ENCODE data around the gene RSPH9. TPM values are rescaled to one million over a fixed set of nuclear protein-coding genes. Genes with fewer than 3 reads are reported as not detected.

Gene RSPH9
- total and polyA plus RNA-seq, 2 donors (not counting 3 experiments of a cell fraction or from before 2014, with no cell fraction given), result 0.18 to 0.27 TPM

- dilution Hi-C loops (cut with MboI; ENCODE audit: extremely low pct_ligation_motif_present, low sequenced_read_pairs) (no loop called here), intact Hi-C loops (cut with micrococcal nuclease) (loop anchor here (5.0 kb wide), 1 partner anchor 172 kb away; no protein-coding TSS in a partner anchor)
- H3K4me3 ChIP-seq (replicated peaks in 1 of 3; ENCODE audit: insufficient read depth in 1 of 3, low read depth in 1 of 3, low read length in 3 of 3), result no peak overlapping the region
- H3K4me1 ChIP-seq (ENCODE audit: control insufficient read depth, extremely low read depth, insufficient read depth, low read length), result peaks cover 5% of the 10 kb centered on the region
- no peak overlapping the region for H2AFZ ChIP-seq (ENCODE audit: low read depth, low read length)
- no peaks in the 10 kb centered on the region for H4K20me1 ChIP-seq (replicated peaks; ENCODE audit: control insufficient read depth, extremely low read depth, insufficient read depth, low read length)
- H3K79me2 ChIP-seq (ENCODE audit: control insufficient read depth, insufficient read depth, low read length), result no peaks in the 10 kb centered on the region
- FAIRE-seq (no peak), DNase-seq (ENCODE audit: low read depth, low spot score) (no peak)
- H3K27ac ChIP-seq (ENCODE audit: insufficient read depth, low read depth, low read length), result no peak overlapping the region
- no peaks in the 10 kb centered on the region for H3K27me3 ChIP-seq (ENCODE audit: control insufficient read depth in 2 of 2, insufficient read depth in 2 of 2, low read length in 2 of 2)
- no peaks in the 10 kb centered on the region for H3K9me3 ChIP-seq (replicated peaks; ENCODE audit: control insufficient read depth, insufficient read depth, low read length)
- H3K4me2 ChIP-seq (ENCODE audit: insufficient read depth, low read length), result no peak overlapping the region
- H3K36me3 ChIP-seq (ENCODE audit: control insufficient read depth in 2 of 2, extremely low read depth in 1 of 2, insufficient read depth in 2 of 2, low read length in 2 of 2), result no peaks in the 10 kb centered on the region
- CTCF ChIA-PET, result interaction anchor here (1.2 to 7.1 kb wide), 14 partner anchors 15 to 414 kb away, joined by 3 to 177 read pairs (median 24); partner anchors contain the start of genes GTPBP2 and VEGFA
- BruUV-seq (replicated peaks), result no TSS peak
- POLR2A ChIA-PET, result no interaction called here
- TF ChIP-seq MYC (IDR thresholded peaks at IDR 0.05; ENCODE audit: low read depth, low read length) (no peak), EZH2 (IDR thresholded peaks at IDR 0.05; ENCODE audit: borderline replicate concordance, low read depth, low read length, severe bottlenecking) (no peak), POLR2A (IDR thresholded peaks at IDR 0.05; ENCODE audit: low read depth, low read length) (no peak), POLR2AphosphoS5 (IDR thresholded peaks at IDR 0.05; ENCODE audit: insufficient read depth, low read depth, low read length) (no peak), GATA2 (IDR thresholded peaks at IDR 0.05; ENCODE audit: insufficient read depth, insufficient read length, low read depth, low read length) (no peak), MAX (IDR thresholded peaks at IDR 0.05; ENCODE audit: insufficient read depth, insufficient read length) (no peak), FOS (IDR thresholded peaks at IDR 0.05; ENCODE audit: borderline replicate concordance, insufficient read depth, low read length) (no peak), CTCF (IDR thresholded peaks at IDR 0.05; ENCODE audit: extremely low read depth in 1 of 2, insufficient read depth in 1 of 2, low read depth in 1 of 2, low read length in 2 of 2) (no peak), JUN (IDR thresholded peaks at IDR 0.05; ENCODE audit: borderline replicate concordance, insufficient read depth, insufficient read length, low read depth) (no peak)
- H3K9ac ChIP-seq (replicated peaks; ENCODE audit: extremely low read depth, insufficient read depth, low read length), result no peak overlapping the region
- H3K9me1 ChIP-seq (replicated peaks; ENCODE audit: control insufficient read depth, extremely low read depth, insufficient read depth, low read length), result no peaks in the 10 kb centered on the region
These were observed 20.5 kb downstream of the RSPH9 start for GRCh38 chr6:43665376-43665775.

Measured in endothelial cell of umbilical vein (primary cell).